OCI-LY3 (cell line): Measurements from ENCODE around the gene ZNF318.
"Not testable (repeated sequence)": the region's sequence is repeated elsewhere in the genome, so short reads cannot be mapped to it uniquely, and the experiment has no call there.

Experiments used
- H2AFZ ChIP-seq: fragments of 200-600, 300-600 bp; shearing (Covaris generic); 2 replicates; pipeline ENCODE4 v1.6.0; 2014; ENCODE audit warnings: antibody characterized with exemption, low read depth, low read length
- H3K27ac ChIP-seq: fragments of 200-600, 300-600 bp; sonication (generic); 2 replicates; pipeline ENCODE4 v1.5.1; 2014; ENCODE audit warnings: mild to moderate bottlenecking, low read length, moderate library complexity, mixed read lengths
- H3K27me3 ChIP-seq: fragments of 200-600, 300-600 bp; sonication (generic); 2 replicates; pipeline ENCODE4 v1.6.1; 2014; ENCODE audit warnings: low read depth, low read length, mixed read lengths
- H3K36me3 ChIP-seq: fragments of 200-600, 300-600 bp; sonication (generic); replicated peaks from 2 replicates; pipeline ENCODE3; 2014; ENCODE audit warnings: low read depth, low read length, mixed read lengths
- H3K4me1 ChIP-seq: fragments of 300-600, 200-600 bp; sonication (generic); 2 replicates; pipeline ENCODE4 v1.6.1; 2014; ENCODE audit warnings: low read length, mixed read lengths
- H3K4me2 ChIP-seq: fragments of 200-600, 300-600 bp; sonication (generic); 2 replicates; pipeline ENCODE4 v1.6.1; 2014; ENCODE audit warnings: low read length, mixed read lengths
- H3K4me3 ChIP-seq: fragments of 300-600, 200-600 bp; sonication (generic); 2 replicates; pipeline ENCODE4 v1.5.1; 2014; ENCODE audit warnings: antibody characterized with exemption, mild to moderate bottlenecking, low read length, moderate library complexity
- H3K79me2 ChIP-seq: fragments of 300-600, 200-600 bp; shearing (Covaris generic); 2 replicates; pipeline ENCODE4 v1.6.1; 2014; ENCODE audit warnings: mild to moderate bottlenecking, low read length, mixed read lengths
- H3K9ac ChIP-seq: fragments of 300-600, 200-600 bp; shearing (Covaris generic); 2 replicates; pipeline ENCODE4 v1.6.0; 2014; ENCODE audit warnings: mild to moderate bottlenecking, low read length, moderate library complexity
- H3K9me3 ChIP-seq: fragments of 200-600, 300-600 bp; shearing (Covaris generic); 2 replicates; pipeline ENCODE4 v1.6.1; 2014; ENCODE audit warnings: low read length, mixed read lengths; ENCODE audit not compliant: insufficient read depth
- H4K20me1 ChIP-seq: fragments of 200-600, 300-600 bp; sonication (generic); 2 replicates; pipeline ENCODE4 v1.6.1; 2016; ENCODE audit warnings: low read length, mixed read lengths; ENCODE audit not compliant: insufficient read depth
- EZH2phosphoT487 ChIP-seq: fragments of 200-600 bp; shearing (Covaris generic); IDR thresholded peaks from 2 replicates; pipeline ENCODE4 v1.6.1; 2018; ENCODE audit warnings: antibody characterized with exemption, mixed run types, low read depth
- TF ChIP-seq, protein P1 (sequence below): fragments of 200-600, 300-600 bp; sonication (generic); IDR thresholded peaks from 2 replicates; pipeline ENCODE4 v1.5.1; 2014; ENCODE audit warnings: antibody characterized with exemption, low read length, low read depth

ZNF318 gene

GRCh38 chr6:43391440-43392031, 22.1 kb upstream of the ZNF318 start:
- Histone ChIP-seq H4K20me1 (no peaks in the 10 kb centered on the region), H3K4me1 (peaks cover 27% of the 10 kb centered on the region), H3K9ac (no peak overlapping the region), H3K9me3 (no peaks in the 10 kb centered on the region), H2AFZ (no peak overlapping the region), H3K79me2 (no peaks in the 10 kb centered on the region), H3K27ac (no peak overlapping the region), H3K27me3 (0 out of 2 replicates have a peak, but pooled peaks cover 10% of the 10 kb centered on the region), H3K36me3 (no peaks in the 10 kb centered on the region), H3K4me2 (no peak overlapping the region), H3K4me3 (no peak overlapping the region)
- TF ChIP-seq, protein P1, sequence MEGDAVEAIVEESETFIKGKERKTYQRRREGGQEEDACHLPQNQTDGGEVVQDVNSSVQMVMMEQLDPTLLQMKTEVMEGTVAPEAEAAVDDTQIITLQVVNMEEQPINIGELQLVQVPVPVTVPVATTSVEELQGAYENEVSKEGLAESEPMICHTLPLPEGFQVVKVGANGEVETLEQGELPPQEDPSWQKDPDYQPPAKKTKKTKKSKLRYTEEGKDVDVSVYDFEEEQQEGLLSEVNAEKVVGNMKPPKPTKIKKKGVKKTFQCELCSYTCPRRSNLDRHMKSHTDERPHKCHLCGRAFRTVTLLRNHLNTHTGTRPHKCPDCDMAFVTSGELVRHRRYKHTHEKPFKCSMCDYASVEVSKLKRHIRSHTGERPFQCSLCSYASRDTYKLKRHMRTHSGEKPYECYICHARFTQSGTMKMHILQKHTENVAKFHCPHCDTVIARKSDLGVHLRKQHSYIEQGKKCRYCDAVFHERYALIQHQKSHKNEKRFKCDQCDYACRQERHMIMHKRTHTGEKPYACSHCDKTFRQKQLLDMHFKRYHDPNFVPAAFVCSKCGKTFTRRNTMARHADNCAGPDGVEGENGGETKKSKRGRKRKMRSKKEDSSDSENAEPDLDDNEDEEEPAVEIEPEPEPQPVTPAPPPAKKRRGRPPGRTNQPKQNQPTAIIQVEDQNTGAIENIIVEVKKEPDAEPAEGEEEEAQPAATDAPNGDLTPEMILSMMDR = no peak
- no peak for TF ChIP-seq EZH2phosphoT487

GRCh38 chr6:43390753-43391439, 21.4 kb upstream of the ZNF318 start:
- not testable (repeated sequence) for H2AFZ ChIP-seq, H3K4me2 ChIP-seq
- peaks cover 34% of the 10 kb centered on the region for H3K4me1 ChIP-seq

DNA sequence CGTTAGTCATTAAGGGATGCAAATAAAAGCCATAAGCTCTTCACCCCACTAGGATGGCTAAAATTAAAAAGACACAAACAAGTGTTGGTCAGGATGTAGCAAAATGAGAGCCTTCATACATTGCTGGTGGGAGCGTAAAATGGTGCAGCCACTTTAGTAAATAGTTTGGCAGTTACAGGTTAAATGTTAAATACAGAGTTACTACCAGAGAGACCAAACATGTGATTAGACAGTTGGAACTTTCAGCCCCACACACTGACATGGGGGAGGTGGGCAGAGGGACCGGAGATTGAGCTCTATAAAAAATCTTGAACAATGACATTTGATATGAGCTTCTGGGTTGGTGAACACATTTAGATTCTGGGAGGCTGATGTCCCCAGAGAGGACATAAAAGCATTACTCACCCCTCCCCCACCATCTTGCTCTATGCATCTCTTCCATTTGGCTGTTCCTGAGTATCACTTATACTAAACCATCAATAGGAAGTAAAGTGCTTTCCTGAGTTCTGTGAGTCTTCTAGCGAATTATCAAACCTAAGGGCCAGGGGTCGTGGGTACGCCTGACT, 20.4 kb upstream of the ZNF318 start:
- Histone ChIP-seq H3K36me3 (no peaks in the 10 kb centered on the region), H4K20me1 (no peaks in the 10 kb centered on the region), H3K4me3 (no peak overlapping the region), H3K79me2 (no peaks in the 10 kb centered on the region), H3K27me3 (0 out of 2 replicates have a peak, but pooled peaks cover 10% of the 10 kb centered on the region), H3K9ac (no peak overlapping the region), H2AFZ (no peak overlapping the region), H3K27ac (no peak overlapping the region), H3K9me3 (no peaks in the 10 kb centered on the region), H3K4me1 (peaks cover 45% of the 10 kb centered on the region), H3K4me2 (no peak overlapping the region)
- TF ChIP-seq EZH2phosphoT487 = no peak
- TF ChIP-seq, protein P1 = no peak

More at GRCh38 chr6:43390753-43391439, 21.4 kb upstream of the ZNF318 start:
- H3K9me3 ChIP-seq, H3K36me3 ChIP-seq, H3K27ac ChIP-seq, H3K79me2 ChIP-seq, H3K9ac ChIP-seq, H3K4me3 ChIP-seq, H4K20me1 ChIP-seq, H3K27me3 ChIP-seq: not testable (repeated sequence)

GRCh38 chr6:43386492-43386891, 17.0 kb upstream of the ZNF318 start:
- Histone ChIP-seq H3K27ac (peak overlapping the region; percentile 91; the same call in 1 of the 2 replicates), H3K36me3 (no peaks in the 10 kb centered on the region), H3K4me2 (peak overlapping the region; percentile 21; the same call in 1 of the 2 replicates), H2AFZ (peak overlapping the region; percentile 29; the same call in 1 of the 2 replicates), H3K9me3 (no peaks in the 10 kb centered on the region), H3K79me2 (no peaks in the 10 kb centered on the region), H3K9ac (no peak overlapping the region), H4K20me1 (no peaks in the 10 kb centered on the region), H3K4me3 (no peak overlapping the region), H3K27me3 (peaks cover 10% of the 10 kb centered on the region; the same call in 1 of the 2 replicates), H3K4me1 (peaks cover 61% of the 10 kb centered on the region)
- TF ChIP-seq, protein P1 = peak; percentile 44
- TF ChIP-seq EZH2phosphoT487 = no peak
